ENCODE measurements around the gene HSPBAP1. TPM values are rescaled to one million over a fixed set of nuclear protein-coding genes. Genes with fewer than 3 reads are reported as not detected.
"Not testable (repeated sequence)": the region's sequence is repeated elsewhere in the genome, so short reads cannot be mapped to it uniquely, and the experiment has no call there.

The HSPBAP1 gene
- total RNA-seq, 6 donors from 2014 or later, result 6.8 to 36.4 (median 13.9) TPM

- no peak overlapping the region for H3K27ac ChIP-seq
- TF ChIP-seq POLR2A (IDR thresholded peaks at IDR 0.05), result no peak
- no peak for TF ChIP-seq CTCF (IDR thresholded peaks at IDR 0.05)
- TF ChIP-seq POLR2AphosphoS5 (IDR thresholded peaks at IDR 0.05), result no peak
- TF ChIP-seq EP300 (IDR thresholded peaks at IDR 0.05), result no peak
- peaks cover 0 to 20% (median 5%) of the 10 kb centered on the region in 4 donors for H3K36me3 ChIP-seq
- ATAC-seq (ENCODE audit: low FRiP score in 2 of 2), result no peak
- DNase-seq, result no peak
- 98 to 100% methylated on average over 1 of the region's 1 CpG for WGBS, 2 donors
- no peaks in the 10 kb centered on the region for H3K27me3 ChIP-seq
- H3K4me3 ChIP-seq, result no peak overlapping the region
- no peaks in the 10 kb centered on the region for H3K9me3 ChIP-seq
- H3K4me1 ChIP-seq, result no peaks in the 10 kb centered on the region
Observed at GRCh38 chr3:122748347-122748746, 45.3 kb downstream of the HSPBAP1 start.

DNA sequence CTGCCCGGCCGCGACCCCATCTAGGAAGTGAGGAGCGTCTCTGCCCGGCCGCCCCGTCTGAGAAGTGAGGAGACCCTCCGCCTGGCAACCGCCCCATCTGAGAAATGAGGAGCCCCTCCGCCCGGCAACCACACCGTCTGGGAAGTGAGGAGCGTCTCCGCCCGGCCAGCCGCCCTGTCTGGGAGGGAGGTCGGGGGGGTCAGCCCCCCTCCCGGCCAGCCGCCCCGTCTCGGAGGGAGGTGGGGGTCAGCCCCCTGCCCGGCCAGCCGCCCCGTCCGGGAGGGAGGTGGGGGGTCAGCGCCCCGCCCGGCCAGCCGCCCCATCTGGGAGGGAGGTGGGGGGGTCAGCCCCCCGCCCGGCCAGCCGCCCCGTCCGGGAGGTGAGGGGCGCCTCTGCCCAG is 46.3 kb downstream of the HSPBAP1 start:
- H3K36me3 ChIP-seq, result peaks cover 0 to 21% (median 5%) of the 10 kb centered on the region in 4 donors
- H3K27me3 ChIP-seq; H3K4me1 ChIP-seq; H3K27ac ChIP-seq; H3K9me3 ChIP-seq; H3K4me3 ChIP-seq; ATAC-seq (ENCODE audit: low FRiP score in 2 of 2): not testable (repeated sequence)
- WGBS, 2 donors, result 95 to 97% methylated on average over 8 to 10 of the region's 35 CpGs
- DNase-seq, result peak in 1 of 2 donors; percentile 59

DNA sequence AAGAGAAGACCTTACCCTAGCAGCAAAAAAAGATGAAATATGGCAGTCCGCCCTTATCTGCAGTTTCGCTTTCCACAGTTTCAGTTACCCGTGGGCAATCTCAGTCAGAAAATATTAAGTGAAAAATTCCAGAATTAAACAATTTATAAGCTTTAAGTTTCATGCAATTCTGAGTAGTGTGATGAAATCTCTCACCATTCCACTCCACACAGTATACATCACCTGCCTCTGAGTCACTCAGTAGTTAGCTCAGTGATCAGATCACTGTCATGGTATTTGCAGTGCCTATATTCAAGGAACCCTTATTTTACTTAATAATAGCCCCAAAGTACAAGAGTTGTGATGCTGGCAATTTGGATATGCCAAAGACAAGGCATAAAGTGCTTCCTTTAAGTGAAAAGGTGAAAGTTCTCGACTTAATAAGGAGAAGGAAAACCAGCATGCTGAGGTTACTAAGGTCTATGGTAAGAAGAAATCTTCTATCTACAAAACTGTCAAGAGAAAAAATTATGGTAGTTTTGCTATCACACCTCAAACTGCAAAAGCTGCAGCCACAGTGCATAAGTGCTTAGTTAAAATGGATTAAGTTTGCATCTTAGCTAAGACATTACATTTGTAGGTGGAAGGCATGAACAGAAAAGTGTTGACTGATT is 48.1 kb downstream of the HSPBAP1 start:
- H3K4me3 ChIP-seq, result no peak overlapping the region
- no peaks in the 10 kb centered on the region for H3K27me3 ChIP-seq
- no peaks in the 10 kb centered on the region for H3K9me3 ChIP-seq
- DNase-seq (no peak), ATAC-seq (ENCODE audit: low FRiP score in 2 of 2) (no peak)
- TF ChIP-seq POLR2A (IDR thresholded peaks at IDR 0.05) (no peak), CTCF (IDR thresholded peaks at IDR 0.05) (no peak), EP300 (IDR thresholded peaks at IDR 0.05) (no peak), POLR2AphosphoS5 (IDR thresholded peaks at IDR 0.05) (no peak)
- peaks cover 0 to 14% (median 0%) of the 10 kb centered on the region in 4 donors for H3K36me3 ChIP-seq
- WGBS, 2 donors, result 89 to 93% methylated on average over 4 of the region's 4 CpGs
- no peak overlapping the region for H3K27ac ChIP-seq
- no peaks in the 10 kb centered on the region for H3K4me1 ChIP-seq

DNA sequence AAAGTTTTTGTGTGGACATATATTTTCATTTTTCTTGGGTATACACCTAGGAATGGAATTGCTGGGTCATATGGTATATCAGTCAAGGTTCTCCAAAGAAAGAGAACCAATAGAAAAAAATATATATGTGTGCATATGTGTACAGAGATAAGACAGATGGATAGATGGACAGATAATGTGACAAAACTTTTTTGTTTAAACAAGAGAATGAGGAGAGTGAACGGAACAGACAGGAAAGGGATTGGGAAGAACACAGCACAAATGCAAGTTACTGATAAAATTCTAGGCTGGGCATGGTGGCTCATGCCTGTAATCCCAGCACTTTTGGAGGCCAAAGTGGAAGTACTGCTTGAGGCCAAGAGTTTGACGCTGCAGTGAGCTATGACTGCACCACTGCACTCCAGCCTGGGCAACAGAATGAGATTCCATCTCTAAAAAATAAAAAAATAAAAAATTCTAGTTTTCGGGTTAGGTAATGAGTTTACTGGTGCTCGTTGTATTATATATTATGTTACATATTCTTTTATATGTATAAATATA is 50.0 kb downstream of the HSPBAP1 start:
- no peaks in the 10 kb centered on the region for H3K4me1 ChIP-seq
- no peak overlapping the region for H3K27ac ChIP-seq
- no peak overlapping the region for H3K4me3 ChIP-seq
- TF ChIP-seq EP300 (IDR thresholded peaks at IDR 0.05) (no peak), POLR2A (IDR thresholded peaks at IDR 0.05) (no peak), POLR2AphosphoS5 (IDR thresholded peaks at IDR 0.05) (no peak), CTCF (IDR thresholded peaks at IDR 0.05) (no peak)
- WGBS, 2 donors, result 87 to 95% methylated on average over 4 of the region's 4 CpGs
- H3K36me3 ChIP-seq, result peaks cover 0 to 30% (median 0%) of the 10 kb centered on the region in 4 donors
- ATAC-seq (ENCODE audit: low FRiP score in 2 of 2) (no peak), DNase-seq (no peak)
- no peaks in the 10 kb centered on the region for H3K9me3 ChIP-seq
- H3K27me3 ChIP-seq, result no peaks in the 10 kb centered on the region

DNA sequence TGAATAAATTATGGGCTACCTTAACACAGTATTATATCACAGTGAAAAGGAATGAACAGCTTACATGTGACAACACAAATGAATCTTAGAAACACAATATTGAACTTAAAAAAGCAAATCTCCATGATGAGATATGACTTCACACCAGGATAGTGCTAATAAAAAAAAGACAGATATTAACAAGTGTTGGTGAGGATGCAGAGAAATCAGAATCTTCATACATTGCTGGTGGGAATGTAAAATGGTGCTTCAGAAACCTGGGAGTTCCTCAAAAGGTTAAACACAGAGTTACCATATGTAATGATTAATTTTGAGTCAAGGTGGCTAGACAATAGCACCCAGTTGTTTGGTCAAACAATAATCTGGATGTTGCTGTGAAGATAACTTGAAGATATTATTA is 51.4 kb downstream of the HSPBAP1 start:
- no peaks in the 10 kb centered on the region for H3K27me3 ChIP-seq
- H3K4me3 ChIP-seq, result no peak overlapping the region
- TF ChIP-seq POLR2A (IDR thresholded peaks at IDR 0.05) (no peak), CTCF (IDR thresholded peaks at IDR 0.05) (no peak), EP300 (IDR thresholded peaks at IDR 0.05) (no peak), POLR2AphosphoS5 (IDR thresholded peaks at IDR 0.05) (no peak)
- H3K27ac ChIP-seq, result no peak overlapping the region
- H3K4me1 ChIP-seq, result no peaks in the 10 kb centered on the region
- H3K9me3 ChIP-seq, result no peaks in the 10 kb centered on the region
- H3K36me3 ChIP-seq, result peaks cover 0 to 27% (median 0%) of the 10 kb centered on the region in 4 donors
- ATAC-seq (ENCODE audit: low FRiP score in 2 of 2) (no peak), DNase-seq (no peak)

Data from upper lobe of left lung (tissue), 6 donors.